Activated CD8-positive, alpha-beta T cell treated with anti-CD3 and anti-CD28 coated beads, Interleukin-2, amount 10 ng/mL, durations not matched to agents 7 days and 5 days (primary cell): ENCODE results near the gene SLC15A4. TPM values are rescaled to one million over a fixed set of nuclear protein-coding genes. Genes with fewer than 3 reads are reported as not detected.

ENCODE experiments used
- ATAC-seq: fragments of 150-1000 bp; cut with Tn5 transposase; one replicate; pipeline ENCODE4 v1.10.0; 2021; ENCODE audit warnings: moderate library complexity
- CTCF ChIA-PET: fragments of 350-600 bp; sonication (Branson Sonifier 250); formaldehyde crosslinking; loops from one replicate; lab custom pipeline; 2021; ENCODE audit warnings: antibody characterized with exemption; lab: Charles Lee
- POLR2A ChIA-PET: fragments of 350-600 bp; sonication (Branson Sonifier 250); formaldehyde crosslinking; loops from one replicate; lab custom pipeline; 2021; ENCODE audit warnings: antibody characterized with exemption; lab: Charles Lee
- DNase-seq: peaks from one replicate; pipeline ENCODE4 v3.0.0-alpha.2; 2020
- H3K27ac Mint-ChIP-seq: one replicate; pipeline ENCODE4 v1.8.0; 2021; ENCODE audit warnings: mild to moderate bottlenecking, mixed read lengths
- H3K27me3 Mint-ChIP-seq: one replicate; pipeline ENCODE4 v1.8.0; 2021; ENCODE audit warnings: low read depth, mixed read lengths
- H3K36me3 Mint-ChIP-seq: one replicate; pipeline ENCODE4 v1.8.0; 2021; ENCODE audit warnings: low read depth, mixed read lengths
- H3K4me1 Mint-ChIP-seq: one replicate; pipeline ENCODE4 v1.8.0; 2021; ENCODE audit warnings: low read depth, mixed read lengths
- H3K4me3 Mint-ChIP-seq: one replicate; pipeline ENCODE4 v1.8.0; 2021; ENCODE audit warnings: mild to moderate bottlenecking, mixed read lengths
- H3K9me3 Mint-ChIP-seq: one replicate; pipeline ENCODE4 v1.8.0; 2022; ENCODE audit warnings: mixed read lengths; ENCODE audit not compliant: insufficient read depth
- total RNA-seq, 2 experiments: library from RNA; stranded (reverse); gene quantifications; one replicate each; pipeline ENCODE4 v1.2.3, GENCODE V29; 2021

The SLC15A4 gene
- total RNA-seq, 2 experiments from 2014 or later = 23.2 to 23.8 TPM

DNA sequence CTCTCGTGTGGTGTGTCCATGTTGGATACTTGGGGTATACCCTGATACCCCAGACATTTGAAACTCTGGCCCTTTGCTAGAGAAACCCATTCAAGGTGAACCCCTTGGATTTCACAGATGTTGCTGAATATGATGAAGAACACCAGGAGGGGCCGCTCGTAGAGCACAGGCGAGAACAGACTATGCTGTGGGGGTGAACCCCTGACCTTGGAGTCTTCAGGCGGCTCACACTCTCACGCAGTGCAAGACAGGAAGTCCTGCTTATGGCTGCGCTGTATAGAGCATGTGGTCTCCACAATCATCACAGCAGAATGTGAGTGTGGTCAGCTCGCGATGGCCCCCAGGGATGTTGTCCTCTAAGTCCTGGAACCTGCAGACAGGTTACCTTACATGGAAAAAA lies 60.4 kb downstream of the SLC15A4 start:
- Mint-ChIP-seq H3K36me3 (no peaks in the 10 kb centered on the region), H3K9me3 (no peaks in the 10 kb centered on the region), H3K4me1 (no peaks in the 10 kb centered on the region), H3K4me3 (no peak overlapping the region), H3K27me3 (no peaks in the 10 kb centered on the region), H3K27ac (no peak overlapping the region)
- ChIA-PET CTCF (no interaction called here), POLR2A (no interaction called here)
- no peak for ATAC-seq
- DNase-seq = no peak

DNA sequence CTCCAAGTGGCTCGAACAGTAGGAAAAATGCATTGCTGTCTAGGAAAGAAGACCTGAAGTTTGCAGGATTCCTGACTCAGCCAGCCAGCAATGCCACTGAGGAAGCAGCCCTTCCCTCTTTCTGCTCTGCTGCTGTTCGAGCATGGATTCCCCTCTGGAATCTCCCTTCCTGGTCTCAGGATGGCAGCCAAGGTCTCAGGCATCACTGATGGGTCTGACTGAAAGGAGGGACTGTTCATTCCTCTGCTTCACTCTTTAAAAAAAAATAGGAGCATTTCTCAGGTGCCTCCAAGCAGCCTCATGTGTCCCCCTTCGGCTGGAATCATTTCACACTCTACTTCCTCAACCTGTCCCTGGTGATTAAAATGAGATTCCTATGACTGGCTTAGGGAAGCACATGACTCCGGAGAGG lies 62.4 kb downstream of the SLC15A4 start:
- Mint-ChIP-seq H3K9me3 (no peaks in the 10 kb centered on the region), H3K4me1 (no peaks in the 10 kb centered on the region), H3K36me3 (no peaks in the 10 kb centered on the region), H3K27me3 (no peaks in the 10 kb centered on the region), H3K4me3 (no peak overlapping the region), H3K27ac (no peak overlapping the region)
- ATAC-seq (no peak), DNase-seq (no peak)
- CTCF ChIA-PET = no interaction called here
- POLR2A ChIA-PET = no interaction called here

DNA sequence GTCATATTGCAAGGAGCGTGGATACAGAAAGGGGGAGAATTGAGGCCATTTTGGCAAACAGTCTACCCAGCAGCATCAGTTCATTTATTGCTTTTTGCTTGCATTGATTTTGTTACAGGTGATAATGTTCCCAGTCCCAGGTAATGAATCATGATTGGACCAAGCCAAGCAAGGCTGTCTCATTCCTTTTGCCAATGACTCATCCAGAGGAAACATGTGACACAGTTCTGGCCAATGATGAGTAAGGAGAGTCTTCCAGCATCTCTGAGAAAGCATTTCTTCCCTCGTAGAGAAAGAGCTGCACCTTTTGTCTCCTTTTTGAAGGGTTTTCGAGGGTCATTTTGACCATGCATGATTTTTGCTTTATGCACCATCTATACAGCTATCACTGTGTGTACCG lies 68.2 kb downstream of the SLC15A4 start:
- Mint-ChIP-seq H3K4me3 (no peak overlapping the region), H3K4me1 (no peaks in the 10 kb centered on the region), H3K27me3 (no peaks in the 10 kb centered on the region), H3K9me3 (no peaks in the 10 kb centered on the region), H3K36me3 (no peaks in the 10 kb centered on the region), H3K27ac (no peak overlapping the region)
- no peak for ATAC-seq
- DNase-seq = no peak
- ChIA-PET POLR2A (no interaction called here), CTCF (no interaction called here)

- no peaks in the 10 kb centered on the region for H3K4me1 Mint-ChIP-seq
- no peaks in the 10 kb centered on the region for H3K9me3 Mint-ChIP-seq
- no peak overlapping the region for H3K27ac Mint-ChIP-seq
- ChIA-PET POLR2A (no interaction called here), CTCF (no interaction called here)
- DNase-seq (no peak), ATAC-seq (no peak)
- no peak overlapping the region for H3K4me3 Mint-ChIP-seq
- H3K36me3 Mint-ChIP-seq = no peaks in the 10 kb centered on the region
- H3K27me3 Mint-ChIP-seq = no peaks in the 10 kb centered on the region
Observed at GRCh38 chr12:128754275-128754674, 69.5 kb downstream of the SLC15A4 start.

GRCh38 chr12:128753438-128753837 lies 70.3 kb downstream of the SLC15A4 start:
- ChIA-PET POLR2A (no interaction called here), CTCF (no interaction called here)
- no peak for DNase-seq
- no peak overlapping the region for H3K4me3 Mint-ChIP-seq
- H3K36me3 Mint-ChIP-seq = no peaks in the 10 kb centered on the region
- H3K27me3 Mint-ChIP-seq = no peaks in the 10 kb centered on the region
- no peaks in the 10 kb centered on the region for H3K9me3 Mint-ChIP-seq
- no peak overlapping the region for H3K27ac Mint-ChIP-seq
- H3K4me1 Mint-ChIP-seq = no peaks in the 10 kb centered on the region
- ATAC-seq = no peak

DNA sequence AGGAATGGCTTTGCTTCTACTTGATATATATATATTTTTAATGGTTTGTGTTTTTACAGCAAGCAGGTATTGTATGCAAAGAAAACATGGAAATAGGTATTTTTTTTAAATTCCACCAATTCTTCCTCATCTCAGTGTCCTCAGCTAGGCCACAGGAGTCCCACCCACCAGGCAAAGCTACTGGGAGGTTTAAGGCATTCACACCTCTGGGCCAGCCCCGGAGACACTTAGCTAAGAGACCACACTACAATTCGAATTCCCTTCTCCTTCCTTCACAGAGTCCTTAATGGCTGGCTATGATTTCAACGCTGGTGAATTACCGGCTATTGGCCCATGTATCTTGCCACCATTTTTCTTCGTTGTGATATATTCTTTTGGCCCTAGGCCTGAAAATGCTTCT lies 71.4 kb downstream of the SLC15A4 start:
- ATAC-seq (no peak), DNase-seq (no peak)
- no peaks in the 10 kb centered on the region for H3K4me1 Mint-ChIP-seq
- ChIA-PET CTCF (no interaction called here), POLR2A (no interaction called here)
- no peaks in the 10 kb centered on the region for H3K9me3 Mint-ChIP-seq
- no peak overlapping the region for H3K27ac Mint-ChIP-seq
- H3K4me3 Mint-ChIP-seq = no peak overlapping the region
- no peaks in the 10 kb centered on the region for H3K36me3 Mint-ChIP-seq
- H3K27me3 Mint-ChIP-seq = no peaks in the 10 kb centered on the region

GRCh38 chr12:128747441-128747840 lies 76.3 kb downstream of the SLC15A4 start:
- Mint-ChIP-seq H3K4me3 (no peak overlapping the region), H3K27me3 (no peaks in the 10 kb centered on the region), H3K27ac (no peak overlapping the region), H3K36me3 (no peaks in the 10 kb centered on the region), H3K4me1 (no peaks in the 10 kb centered on the region), H3K9me3 (no peaks in the 10 kb centered on the region)
- ATAC-seq (no peak), DNase-seq (no peak)
- ChIA-PET POLR2A (no interaction called here), CTCF (no interaction called here)

DNA sequence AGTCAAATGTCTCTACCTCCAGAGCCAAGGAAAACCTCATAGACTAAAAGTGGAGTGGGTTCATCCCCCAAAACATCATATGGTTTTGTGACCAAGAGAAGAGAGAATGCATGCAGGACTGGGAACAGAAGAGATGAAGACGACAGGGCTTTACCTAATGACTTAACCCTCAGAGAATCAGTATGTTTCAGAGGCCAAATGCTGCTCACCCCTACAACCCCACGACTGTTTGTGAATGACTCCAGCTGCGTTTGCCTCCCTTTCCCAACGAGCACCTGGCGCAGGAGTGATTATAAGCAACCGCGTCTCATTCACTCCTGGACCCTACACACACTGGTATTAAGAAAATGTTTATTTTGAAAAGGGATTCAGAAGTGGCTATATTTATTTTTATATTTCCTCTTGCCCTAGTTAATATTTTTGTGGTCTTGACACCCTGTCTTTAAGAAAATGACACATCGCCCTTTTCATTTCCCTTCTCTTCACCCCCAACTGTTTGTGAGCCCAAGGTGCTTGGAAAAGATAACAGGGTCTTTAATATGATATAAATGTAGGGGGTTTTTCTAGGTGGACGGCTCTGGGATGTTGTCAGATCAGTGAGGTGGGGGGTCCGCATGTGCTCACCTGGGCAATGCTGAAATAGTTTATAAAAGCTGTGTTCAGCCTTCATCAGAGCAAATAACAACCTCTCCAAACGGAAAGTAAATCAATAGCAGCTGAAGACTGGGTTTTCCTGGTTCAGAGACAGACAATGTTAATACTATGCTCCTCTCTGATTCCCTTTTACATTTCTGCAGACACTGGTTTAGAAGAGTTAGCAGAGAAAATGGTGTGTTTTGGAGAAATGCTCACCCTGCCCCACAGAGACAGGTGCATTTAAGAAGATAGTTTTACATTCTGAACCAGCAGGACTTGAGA lies 77.7 kb downstream of the SLC15A4 start:
- H3K4me1 Mint-ChIP-seq = no peaks in the 10 kb centered on the region
- no peaks in the 10 kb centered on the region for H3K36me3 Mint-ChIP-seq
- no peak overlapping the region for H3K27ac Mint-ChIP-seq
- H3K27me3 Mint-ChIP-seq = no peaks in the 10 kb centered on the region
- no peak for DNase-seq
- no peak for ATAC-seq
- POLR2A ChIA-PET = no interaction called here
- H3K9me3 Mint-ChIP-seq = no peaks in the 10 kb centered on the region
- CTCF ChIA-PET = no interaction called here
- no peak overlapping the region for H3K4me3 Mint-ChIP-seq

GRCh38 chr12:128743916-128744315 lies 79.8 kb downstream of the SLC15A4 start:
- CTCF ChIA-PET = no interaction called here

More at GRCh38 chr12:128743916-128744315, 79.8 kb downstream of the SLC15A4 start:
- Mint-ChIP-seq H3K27me3 (no peaks in the 10 kb centered on the region), H3K27ac (no peak overlapping the region), H3K36me3 (no peaks in the 10 kb centered on the region), H3K4me1 (no peaks in the 10 kb centered on the region), H3K9me3 (no peaks in the 10 kb centered on the region), H3K4me3 (no peak overlapping the region)
- no peak for ATAC-seq
- POLR2A ChIA-PET = no interaction called here
- no peak for DNase-seq

Other genes with a start within 250 kb of the SLC15A4 start
- not detected for gene GLT1D1, start 29.5 kb upstream of the SLC15A4 start, total RNA-seq